Type B pancreatic cell (in vitro differentiated cells): Measurements from ENCODE around the gene PPP1R1C. TPM values are rescaled to one million over a fixed set of nuclear protein-coding genes. Genes with fewer than 3 reads are reported as not detected.

Source experiments
- DNase-seq: peaks from one replicate; pipeline ENCODE4 v3.0.0; 2021; ENCODE audit warnings: mixed read lengths; ENCODE audit not compliant: unreplicated experiment; ENCODE audit errors: extremely low spot score
- H3K27ac Mint-ChIP-seq: 2 replicates; pipeline ENCODE4 v1.8.0; 2021; ENCODE audit warnings: mild to moderate bottlenecking, mixed read lengths
- H3K27me3 Mint-ChIP-seq: 2 replicates; pipeline ENCODE4 v1.8.0; 2021; ENCODE audit warnings: mixed read lengths
- H3K36me3 Mint-ChIP-seq: 2 replicates; pipeline ENCODE4 v1.8.0; 2021; ENCODE audit warnings: mixed read lengths
- H3K4me1 Mint-ChIP-seq: one replicate; pipeline ENCODE4 v1.8.0; 2021; ENCODE audit warnings: mixed read lengths; ENCODE audit not compliant: unreplicated experiment
- H3K4me3 Mint-ChIP-seq: 2 replicates; pipeline ENCODE4 v1.8.0; 2021; ENCODE audit warnings: mild to moderate bottlenecking, mixed read lengths
- H3K9me3 Mint-ChIP-seq: 2 replicates; pipeline ENCODE4 v1.8.0; 2021; ENCODE audit warnings: mixed read lengths
- CTCF ChIP-seq: fragments of 200-600 bp; sonication (generic); conservative IDR thresholded peaks from 2 replicates; pipeline ENCODE4 v1.5.0; 2021; ENCODE audit warnings: antibody characterized with exemption, mild to moderate bottlenecking
- total RNA-seq: library from RNA; stranded (reverse); gene quantifications from 2 replicates; pipeline ENCODE4 v1.2.1, GENCODE V29; 2021; ENCODE audit warnings: low replicate concordance

Gene PPP1R1C
- total RNA-seq, 1 donor from 2014 or later = 1.4 TPM

DNA sequence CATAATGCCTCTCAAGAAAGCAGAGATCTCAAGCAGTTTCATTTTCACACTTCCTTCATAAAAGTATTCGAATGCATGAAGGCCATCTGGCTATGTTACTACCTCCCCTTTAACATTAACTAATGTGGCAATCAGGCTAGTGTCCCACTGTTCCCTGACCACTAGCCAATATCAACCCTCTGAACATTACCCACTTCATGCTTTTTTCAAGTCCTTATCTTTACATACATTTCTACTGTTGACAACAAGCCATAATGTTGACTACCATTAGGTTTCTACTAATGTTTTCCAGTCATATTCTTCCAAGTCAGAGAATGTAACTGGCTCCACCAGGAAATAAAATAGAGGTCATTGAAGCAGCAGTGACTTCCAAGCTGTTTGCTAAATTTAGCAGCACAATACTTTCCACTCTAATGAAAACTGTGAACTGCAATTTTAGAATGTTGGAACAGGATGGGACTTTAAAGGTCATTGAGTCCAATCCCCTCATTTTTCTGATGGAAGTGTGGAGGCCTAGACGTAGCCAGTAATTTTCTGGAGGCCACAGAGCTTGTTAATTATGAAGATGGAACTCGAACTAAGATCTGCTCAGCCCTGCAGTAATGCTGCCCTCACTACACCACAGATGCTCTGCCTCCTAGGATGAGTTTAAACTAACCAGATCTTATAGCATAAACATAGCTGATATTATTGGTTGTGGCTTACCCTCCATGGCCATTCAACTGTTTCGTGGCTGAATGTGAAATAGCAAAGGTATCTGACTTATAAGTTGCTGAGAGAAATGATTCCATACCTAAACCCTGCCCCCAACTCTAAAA, 630 bp upstream of the PPP1R1C start:
- no peak overlapping the region for H3K27ac Mint-ChIP-seq
- no peak overlapping the region for H3K4me3 Mint-ChIP-seq
- no peak for TF ChIP-seq CTCF
- no peaks in the 10 kb centered on the region for H3K27me3 Mint-ChIP-seq
- peaks cover 4% of the 10 kb centered on the region for H3K4me1 Mint-ChIP-seq
- no peak for DNase-seq
- H3K9me3 Mint-ChIP-seq = no peaks in the 10 kb centered on the region
- no peaks in the 10 kb centered on the region for H3K36me3 Mint-ChIP-seq

DNA sequence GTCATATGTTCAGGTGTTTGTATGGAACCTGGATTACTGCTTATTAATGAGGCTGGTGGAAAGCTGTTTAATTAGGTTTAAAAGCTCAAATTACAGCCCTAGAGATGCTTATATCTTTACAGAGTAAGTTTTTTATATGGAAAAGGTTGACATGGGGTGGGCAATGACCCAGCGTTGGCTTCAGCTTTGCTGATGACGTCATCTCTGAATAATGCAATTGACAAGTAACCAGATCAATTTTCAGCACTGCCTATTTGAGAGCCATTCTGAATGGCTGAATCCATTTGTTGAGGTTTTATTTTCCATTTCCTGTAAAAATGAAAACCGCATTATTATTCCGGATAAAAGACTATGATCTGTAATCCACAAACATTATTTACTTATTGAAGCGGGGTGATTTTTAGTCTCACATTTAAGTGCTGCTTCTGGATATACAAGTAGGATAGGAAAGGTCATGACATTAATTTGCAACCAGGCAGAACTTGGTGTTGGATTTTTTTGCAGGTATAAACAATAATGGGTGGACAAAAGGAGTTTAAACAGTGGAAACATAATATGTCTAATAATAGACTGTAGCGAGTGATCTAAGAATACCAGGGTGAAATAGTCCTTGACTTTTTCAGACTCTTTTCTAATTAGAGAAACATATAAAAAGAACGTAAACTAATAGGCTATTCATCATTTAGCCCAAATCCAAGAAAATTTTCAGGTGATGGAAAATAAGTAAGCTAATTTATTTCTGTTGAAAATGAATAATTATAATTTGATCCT, 2.7 kb downstream of the PPP1R1C start:
- no peak overlapping the region for H3K27ac Mint-ChIP-seq
- no peaks in the 10 kb centered on the region for H3K27me3 Mint-ChIP-seq
- no peak for TF ChIP-seq CTCF
- no peak overlapping the region for H3K4me3 Mint-ChIP-seq
- peaks cover 4% of the 10 kb centered on the region for H3K4me1 Mint-ChIP-seq
- no peaks in the 10 kb centered on the region for H3K36me3 Mint-ChIP-seq
- H3K9me3 Mint-ChIP-seq = no peaks in the 10 kb centered on the region
- no peak for DNase-seq

- no peaks in the 10 kb centered on the region for H3K27me3 Mint-ChIP-seq
- no peaks in the 10 kb centered on the region for H3K36me3 Mint-ChIP-seq
- H3K4me1 Mint-ChIP-seq = peaks cover 4% of the 10 kb centered on the region
- TF ChIP-seq CTCF = no peak
- H3K9me3 Mint-ChIP-seq = no peaks in the 10 kb centered on the region
- H3K4me3 Mint-ChIP-seq = no peak overlapping the region
- DNase-seq = no peak
- no peak overlapping the region for H3K27ac Mint-ChIP-seq
Measured at GRCh38 chr2:181989099-181989498, 3.4 kb downstream of the PPP1R1C start.

- Mint-ChIP-seq H3K9me3 (no peaks in the 10 kb centered on the region), H3K27me3 (no peaks in the 10 kb centered on the region), H3K4me1 (peaks cover 4% of the 10 kb centered on the region), H3K27ac (no peak overlapping the region), H3K4me3 (no peak overlapping the region), H3K36me3 (no peaks in the 10 kb centered on the region)
- TF ChIP-seq CTCF = no peak
- no peak for DNase-seq
Measured at GRCh38 chr2:181991171-181991885, 5.7 kb downstream of the PPP1R1C start.

GRCh38 chr2:181992776-181993175, 7.1 kb downstream of the PPP1R1C start:
- no peak for DNase-seq
- no peak overlapping the region for H3K4me3 Mint-ChIP-seq
- H3K27me3 Mint-ChIP-seq = no peaks in the 10 kb centered on the region
- TF ChIP-seq CTCF = no peak
- no peaks in the 10 kb centered on the region for H3K9me3 Mint-ChIP-seq
- peaks cover 4% of the 10 kb centered on the region for H3K4me1 Mint-ChIP-seq
- H3K27ac Mint-ChIP-seq = no peak overlapping the region
- no peaks in the 10 kb centered on the region for H3K36me3 Mint-ChIP-seq
